ENCODE data around the gene ADAMTSL3. TPM values are rescaled to one million over a fixed set of nuclear protein-coding genes. Genes with fewer than 3 reads are reported as not detected.

The ADAMTSL3 gene
- total and polyA plus RNA-seq, 2 of the 4 experiments (the other 2 are of a cell fraction) = under 0.01 to 0.02 TPM

DNA sequence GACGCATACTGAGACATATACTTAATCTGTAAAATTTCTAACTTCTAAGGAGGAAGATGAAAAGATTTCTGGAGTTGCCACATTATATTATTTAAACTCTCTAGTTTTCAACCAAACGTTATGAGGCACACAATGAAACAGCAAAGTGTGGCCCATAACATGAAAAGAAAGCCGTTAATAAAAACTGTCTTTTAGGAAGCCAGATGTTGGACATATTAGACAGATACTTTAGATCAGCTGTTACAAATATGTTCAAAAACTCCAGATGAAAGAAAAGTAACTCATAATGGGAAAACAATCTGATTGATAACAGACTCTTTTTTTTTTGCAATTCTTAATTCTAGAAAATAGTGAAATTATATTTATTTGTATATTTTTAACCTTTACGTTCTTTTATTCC lies 34.3 kb downstream of the ADAMTSL3 start:
- H3K36me3 ChIP-seq (ENCODE audit: control insufficient read depth, insufficient read depth, low read length) = no peaks in the 10 kb centered on the region
- DNase-seq (no peak), ATAC-seq (ENCODE audit: low read depth) (no peak)
- H3K27ac ChIP-seq (ENCODE audit: insufficient read depth, low read length) = no peak overlapping the region
- H3K9ac ChIP-seq (ENCODE audit: low read depth, low read length) = no peak overlapping the region
- ChIA-PET POLR2A (ENCODE audit: unreplicated experiment) (no interaction called here), CTCF (no interaction called here)
- no peak overlapping the region for H2AK5ac ChIP-seq (ENCODE audit: low read depth, low read length)
- H4K8ac ChIP-seq (ENCODE audit: low read depth in 2 of 2, low read length in 2 of 2) = no peak overlapping the region
- H3K4me1 ChIP-seq (ENCODE audit: control insufficient read depth, insufficient read depth, low read length) = no peaks in the 10 kb centered on the region
- H4K5ac ChIP-seq (ENCODE audit: low read depth, low read length) = no peak overlapping the region
- H2AK9ac ChIP-seq (replicated peaks; ENCODE audit: low read depth, low read length, poor library complexity) = no peak overlapping the region
- H3K4me2 ChIP-seq (ENCODE audit: low read depth, low read length) = no peak overlapping the region
- H2BK15ac ChIP-seq (ENCODE audit: low read depth, low read length) = no peak overlapping the region
- TF ChIP-seq NFE2L2 (IDR thresholded peaks at IDR 0.05; ENCODE audit: low read depth, low read length) (no peak), MAZ (IDR thresholded peaks at IDR 0.05; ENCODE audit: borderline replicate concordance, low read depth, low read length) (no peak), MXI1 (IDR thresholded peaks at IDR 0.05; ENCODE audit: borderline replicate concordance, low read depth, low read length) (no peak), POLR2A (IDR thresholded peaks at IDR 0.05; ENCODE audit: low read depth, low read length) (no peak), MAFK (IDR thresholded peaks at IDR 0.05; ENCODE audit: low read depth, low read length) (no peak), SMC3 (IDR thresholded peaks at IDR 0.05; ENCODE audit: low read depth, low read length) (no peak), CHD1 (IDR thresholded peaks at IDR 0.05; ENCODE audit: low read depth, low read length) (no peak), RAD21 (IDR thresholded peaks at IDR 0.05; ENCODE audit: low read length) (no peak), FOS (IDR thresholded peaks at IDR 0.05; ENCODE audit: low read depth, low read length) (no peak), RFX5 (IDR thresholded peaks at IDR 0.05; ENCODE audit: low read depth, low read length) (no peak), BHLHE40 (IDR thresholded peaks at IDR 0.05; ENCODE audit: low read depth, low read length) (no peak), RCOR1 (IDR thresholded peaks at IDR 0.05; ENCODE audit: insufficient replicate concordance, low read length) (no peak), CEBPB (IDR thresholded peaks at IDR 0.05; ENCODE audit: low read depth, low read length) (no peak)
- TF ChIP-seq, protein P1, sequence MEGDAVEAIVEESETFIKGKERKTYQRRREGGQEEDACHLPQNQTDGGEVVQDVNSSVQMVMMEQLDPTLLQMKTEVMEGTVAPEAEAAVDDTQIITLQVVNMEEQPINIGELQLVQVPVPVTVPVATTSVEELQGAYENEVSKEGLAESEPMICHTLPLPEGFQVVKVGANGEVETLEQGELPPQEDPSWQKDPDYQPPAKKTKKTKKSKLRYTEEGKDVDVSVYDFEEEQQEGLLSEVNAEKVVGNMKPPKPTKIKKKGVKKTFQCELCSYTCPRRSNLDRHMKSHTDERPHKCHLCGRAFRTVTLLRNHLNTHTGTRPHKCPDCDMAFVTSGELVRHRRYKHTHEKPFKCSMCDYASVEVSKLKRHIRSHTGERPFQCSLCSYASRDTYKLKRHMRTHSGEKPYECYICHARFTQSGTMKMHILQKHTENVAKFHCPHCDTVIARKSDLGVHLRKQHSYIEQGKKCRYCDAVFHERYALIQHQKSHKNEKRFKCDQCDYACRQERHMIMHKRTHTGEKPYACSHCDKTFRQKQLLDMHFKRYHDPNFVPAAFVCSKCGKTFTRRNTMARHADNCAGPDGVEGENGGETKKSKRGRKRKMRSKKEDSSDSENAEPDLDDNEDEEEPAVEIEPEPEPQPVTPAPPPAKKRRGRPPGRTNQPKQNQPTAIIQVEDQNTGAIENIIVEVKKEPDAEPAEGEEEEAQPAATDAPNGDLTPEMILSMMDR (conservative IDR thresholded peaks at IDR 0.05; ENCODE audit: low read depth, low read length) = no peak
- TF ChIP-seq, protein P2, sequence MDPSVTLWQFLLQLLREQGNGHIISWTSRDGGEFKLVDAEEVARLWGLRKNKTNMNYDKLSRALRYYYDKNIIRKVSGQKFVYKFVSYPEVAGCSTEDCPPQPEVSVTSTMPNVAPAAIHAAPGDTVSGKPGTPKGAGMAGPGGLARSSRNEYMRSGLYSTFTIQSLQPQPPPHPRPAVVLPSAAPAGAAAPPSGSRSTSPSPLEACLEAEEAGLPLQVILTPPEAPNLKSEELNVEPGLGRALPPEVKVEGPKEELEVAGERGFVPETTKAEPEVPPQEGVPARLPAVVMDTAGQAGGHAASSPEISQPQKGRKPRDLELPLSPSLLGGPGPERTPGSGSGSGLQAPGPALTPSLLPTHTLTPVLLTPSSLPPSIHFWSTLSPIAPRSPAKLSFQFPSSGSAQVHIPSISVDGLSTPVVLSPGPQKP (IDR thresholded peaks at IDR 0.05; ENCODE audit: borderline replicate concordance, low read depth, low read length) = no peak
- TF ChIP-seq, protein P3, sequence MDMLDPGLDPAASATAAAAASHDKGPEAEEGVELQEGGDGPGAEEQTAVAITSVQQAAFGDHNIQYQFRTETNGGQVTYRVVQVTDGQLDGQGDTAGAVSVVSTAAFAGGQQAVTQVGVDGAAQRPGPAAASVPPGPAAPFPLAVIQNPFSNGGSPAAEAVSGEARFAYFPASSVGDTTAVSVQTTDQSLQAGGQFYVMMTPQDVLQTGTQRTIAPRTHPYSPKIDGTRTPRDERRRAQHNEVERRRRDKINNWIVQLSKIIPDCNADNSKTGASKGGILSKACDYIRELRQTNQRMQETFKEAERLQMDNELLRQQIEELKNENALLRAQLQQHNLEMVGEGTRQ (IDR thresholded peaks at IDR 0.05; ENCODE audit: low read depth, low read length) = no peak
- no peak overlapping the region for H3K4me3 ChIP-seq (ENCODE audit: insufficient read depth, low read depth, low read length)
- no peak overlapping the region for H3K23ac ChIP-seq (ENCODE audit: low read depth, low read length)
- H2BK5ac ChIP-seq (ENCODE audit: low read depth, low read length, poor library complexity, severe bottlenecking) = no peak overlapping the region
- no TSS peak for BruUV-seq (replicated peaks)
- no peaks in the 10 kb centered on the region for H3K27me3 ChIP-seq (ENCODE audit: control insufficient read depth, insufficient read depth, low read length)
- H4K20me1 ChIP-seq (ENCODE audit: insufficient read depth, low read length) = no peaks in the 10 kb centered on the region
- no peak overlapping the region for H3K18ac ChIP-seq (ENCODE audit: low read depth, low read length)
- in situ Hi-C loops (cut with MboI; ENCODE audit: low sequenced_read_pairs) (no loop called here), intact Hi-C loops (cut with micrococcal nuclease) (no loop called here), dilution Hi-C loops (cut with HindIII; ENCODE audit: low sequenced_read_pairs, unreplicated experiment) (no loop called here)
- H3K9me3 ChIP-seq (ENCODE audit: control insufficient read depth, insufficient read depth, low read length) = no peaks in the 10 kb centered on the region
- H3K14ac ChIP-seq (replicated peaks; ENCODE audit: low read depth, low read length) = no peak overlapping the region
- H4K91ac ChIP-seq (ENCODE audit: insufficient read depth, low read depth, low read length) = no peak overlapping the region
- no peak overlapping the region for H2BK20ac ChIP-seq (ENCODE audit: low read depth, low read length)
- no peak overlapping the region for H2BK120ac ChIP-seq (ENCODE audit: low read depth, low read length)
- H3K9me1 ChIP-seq (ENCODE audit: insufficient read depth, low read length) = no peaks in the 10 kb centered on the region; the same call in 1 of the 2 replicates
- H3K56ac ChIP-seq (ENCODE audit: extremely low read depth, insufficient read depth, low read length) = no peak overlapping the region
- no CpG with 5 or more reads among the region's 4 CpGs for WGBS, 2 experiments (ENCODE audit: extremely low coverage in 2 of 2, insufficient read length in 1 of 2)
- H2AFZ ChIP-seq (replicated peaks; ENCODE audit: low read length, poor library complexity) = no peak overlapping the region
- H3K79me1 ChIP-seq (ENCODE audit: low read depth in 1 of 2, low read length in 2 of 2) = no peaks in the 10 kb centered on the region
- H3K4ac ChIP-seq (ENCODE audit: low read depth, low read length) = no peak overlapping the region
